H1 (cell line): ENCODE measurements around the gene SLCO4A1. TPM values are rescaled to one million over a fixed set of nuclear protein-coding genes. Genes with fewer than 3 reads are reported as not detected.

Source experiments
- CTCF ChIA-PET: fragments of 300-600 bp; sonication (Branson Sonifier 250); formaldehyde crosslinking; loops from one replicate; lab custom pipeline; 2021; ENCODE audit not compliant: partially characterized antibody; lab: Charles Lee
- POLR2A ChIA-PET: fragments of 300-600 bp; sonication (Branson Sonifier 250); formaldehyde crosslinking; loops from one replicate; lab custom pipeline; 2021; ENCODE audit warnings: inconsistent platforms; ENCODE audit not compliant: partially characterized antibody; lab: Charles Lee
- DNase-seq, 2 experiments: peaks; one replicate each; pipeline versions ENCODE4 v3.0.0 to v3.0.0-alpha.2; 2010 to 2022; ENCODE audit warnings: low spot score in 2 of 2, low read depth in 1 of 2, mixed read lengths in 1 of 2
- FAIRE-seq: peaks from 2 replicates; lab custom pipeline; 2011; peaks lifted over from hg19 to GRCh38; lab: Jason Lieb, UNC
- H2AFZ ChIP-seq: 2 replicates; pipeline ENCODE4 v1.8.1; 2012; ENCODE audit warnings: low read length, inconsistent platforms
- H2AK5ac ChIP-seq: 2 replicates; pipeline ENCODE4 v1.6.1; 2013; ENCODE audit warnings: low read depth, low read length
- H2BK120ac ChIP-seq: replicated peaks from 2 replicates; pipeline ENCODE3; 2013; ENCODE audit warnings: low read depth, low read length, inconsistent platforms
- H2BK12ac ChIP-seq: 2 replicates; pipeline ENCODE4 v1.6.1; 2013; ENCODE audit warnings: low read depth, low read length
- H2BK15ac ChIP-seq: 2 replicates; pipeline ENCODE4 v1.6.1; 2013; ENCODE audit warnings: low read length
- H2BK20ac ChIP-seq: 2 replicates; pipeline ENCODE4 v1.6.1; 2013; ENCODE audit warnings: low read length
- H2BK5ac ChIP-seq: 2 replicates; pipeline ENCODE4 v1.6.1; 2013; ENCODE audit warnings: low read depth, low read length
- H3K14ac ChIP-seq: 2 replicates; pipeline ENCODE4 v1.6.1; 2013; ENCODE audit warnings: inconsistent platforms; ENCODE audit not compliant: insufficient read length
- H3K18ac ChIP-seq: 2 replicates; pipeline ENCODE4 v1.6.1; 2013; ENCODE audit warnings: low read length; ENCODE audit errors: extremely low read depth
- H3K23ac ChIP-seq: 2 replicates; pipeline ENCODE4 v1.6.1; 2013; ENCODE audit warnings: inconsistent platforms; ENCODE audit not compliant: insufficient read length
- H3K23me2 ChIP-seq: 2 replicates; pipeline ENCODE4 v1.6.1; 2013; ENCODE audit warnings: low read depth, low read length
- H3K27ac ChIP-seq: 2 replicates; pipeline ENCODE4 v1.6.1; 2011; ENCODE audit warnings: low read depth, low read length, inconsistent platforms
- H3K27me3 ChIP-seq, 4 experiments: replicated peaks in 1 of 4; 1 replicate in 1 of 4; 2 replicates in 3 of 4; pipeline versions ENCODE4 v1.6.1 to v1.8.1; 2011 to 2013; ENCODE audit warnings: low read length in 3 of 4, mild to moderate bottlenecking in 3 of 4, inconsistent platforms in 2 of 4, mixed read lengths in 2 of 4, moderate library complexity in 1 of 4; ENCODE audit not compliant: control insufficient read depth in 3 of 4, insufficient read depth in 3 of 4; ENCODE audit errors: extremely low read depth in 1 of 4
- H3K36me3 ChIP-seq, 4 experiments: 2 replicates each; pipeline versions ENCODE4 v1.6.1 to v1.8.1; 2011 to 2013; ENCODE audit warnings: mild to moderate bottlenecking in 4 of 4, low read length in 3 of 4, moderate library complexity in 2 of 4, control low read depth in 1 of 4, inconsistent platforms in 1 of 4; ENCODE audit not compliant: insufficient read depth in 4 of 4, control insufficient read depth in 2 of 4
- H3K4ac ChIP-seq: replicated peaks from 2 replicates; pipeline ENCODE3; 2013; ENCODE audit warnings: low read length, low read depth, mixed read lengths, inconsistent platforms; ENCODE audit not compliant: insufficient read length
- H3K4me1 ChIP-seq, 4 experiments: replicated peaks in 1 of 4; 1 replicate in 1 of 4; 2 replicates in 3 of 4; pipeline versions ENCODE4 v1.6.1 to v1.8.1; 2011 to 2013; ENCODE audit warnings: low read length in 3 of 4, inconsistent platforms in 2 of 4, mixed read lengths in 1 of 4; ENCODE audit not compliant: insufficient read depth in 4 of 4, control insufficient read depth in 3 of 4
- H3K4me2 ChIP-seq, 2 experiments: 2 replicates each; pipeline versions ENCODE4 v1.6.1 to v1.8.1; 2011 to 2013; ENCODE audit warnings: low read depth in 2 of 2, low read length in 2 of 2, control low read depth in 1 of 2, inconsistent platforms in 1 of 2, mild to moderate bottlenecking in 1 of 2; ENCODE audit not compliant: insufficient read depth in 1 of 2
- H3K4me3 ChIP-seq, 4 experiments: fragments of 200-600, 300-600 bp in 1 of 4; sonication (generic), shearing (Covaris generic), sonication (Bioruptor Twin) in 1 of 4; 2 replicates each; pipeline versions ENCODE4 v1.5.1 to v1.8.1; 2011 to 2016; ENCODE audit warnings: low read length in 4 of 4, low read depth in 3 of 4, control low read depth in 2 of 4, inconsistent platforms in 2 of 4, mild to moderate bottlenecking in 2 of 4, mixed read lengths in 1 of 4, moderate library complexity in 1 of 4; ENCODE audit not compliant: insufficient read depth in 2 of 4; ENCODE audit errors: extremely low read depth in 1 of 4
- H3K56ac ChIP-seq: replicated peaks from 2 replicates; pipeline ENCODE3; 2013; ENCODE audit warnings: low read depth, mild to moderate bottlenecking, mixed read lengths, low read length, inconsistent platforms; ENCODE audit not compliant: insufficient read length
- H3K79me1 ChIP-seq: 2 replicates; pipeline ENCODE4 v1.6.1; 2013; ENCODE audit warnings: low read depth, low read length, control low read depth
- H3K79me2 ChIP-seq, 2 experiments: 2 replicates each; pipeline versions ENCODE4 v1.6.1 to v1.8.1; 2012 to 2013; ENCODE audit warnings: low read length in 2 of 2, mild to moderate bottlenecking in 2 of 2, inconsistent platforms in 1 of 2; ENCODE audit not compliant: insufficient read depth in 2 of 2, control insufficient read depth in 1 of 2
- H3K9ac ChIP-seq, 4 experiments: replicated peaks in 1 of 4; 1 replicate in 1 of 4; 2 replicates in 3 of 4; pipeline versions ENCODE4 v1.6.1 to v1.8.1; 2011 to 2013; ENCODE audit warnings: low read depth in 3 of 4, low read length in 3 of 4, control low read depth in 2 of 4, mild to moderate bottlenecking in 2 of 4, moderate library complexity in 2 of 4, inconsistent platforms in 1 of 4; ENCODE audit errors: extremely low read depth in 1 of 4
- H3K9me3 ChIP-seq, 2 experiments: 2 replicates each; pipeline versions ENCODE4 v1.6.1 to v1.8.1; 2012 to 2013; ENCODE audit warnings: mild to moderate bottlenecking in 2 of 2, moderate library complexity in 2 of 2, control low read depth in 1 of 2, inconsistent platforms in 1 of 2, low read depth in 1 of 2, low read length in 1 of 2, mixed read lengths in 1 of 2; ENCODE audit not compliant: insufficient read depth in 2 of 2
- H4K20me1 ChIP-seq, 2 experiments: replicated peaks in 1 of 2; 2 replicates each; pipeline versions ENCODE3 to v1.8.1; 2011 to 2013; ENCODE audit warnings: inconsistent platforms in 2 of 2, low read length in 2 of 2, mild to moderate bottlenecking in 1 of 2; ENCODE audit not compliant: insufficient read depth in 2 of 2, control insufficient read depth in 1 of 2
- H4K5ac ChIP-seq: 2 replicates; pipeline ENCODE4 v1.6.1; 2013; ENCODE audit warnings: low read length, low read depth, mixed read lengths, inconsistent platforms; ENCODE audit not compliant: insufficient read length
- H4K8ac ChIP-seq: 2 replicates; pipeline ENCODE4 v1.8.0; 2013; ENCODE audit warnings: mild to moderate bottlenecking, moderate library complexity, low read length, inconsistent platforms; ENCODE audit not compliant: insufficient read depth; ENCODE audit errors: extremely low read depth
- H4K91ac ChIP-seq: replicated peaks from 2 replicates; pipeline ENCODE3; 2013; ENCODE audit warnings: low read length, mixed read lengths, inconsistent platforms; ENCODE audit not compliant: insufficient read length
- CBX5 ChIP-seq: fragments of 300-800, 300-1000 bp; sonication (generic); IDR thresholded peaks from 2 replicates; pipeline ENCODE4 v1.7.1; 2016; ENCODE audit warnings: antibody characterized with exemption, low read length, low read depth
- NRF1 ChIP-seq: IDR thresholded peaks from 2 replicates; pipeline ENCODE4 v1.6.1; 2011; ENCODE audit warnings: mild to moderate bottlenecking, low read depth, low read length, improper control_type of control experiment
- PHF8 ChIP-seq: fragments of 200-600 bp; sonication (generic); conservative IDR thresholded peaks from 2 replicates; pipeline ENCODE4 v1.7.1; 2012; ENCODE audit warnings: low read depth, mild to moderate bottlenecking, inconsistent platforms, low read length, moderate library complexity
- POLR2AphosphoS5 ChIP-seq: IDR thresholded peaks from 2 replicates; pipeline ENCODE4 v1.6.1; 2011; ENCODE audit warnings: low read depth, low read length
- WGBS, 2 experiments: shearing (Covaris generic) in 1 of 2; methylation state at CpG; one replicate each; pipeline versions ENCODE4 v1.1.6 to v1.1.7; 2013 to 2015; ENCODE audit warnings: low lambda C conversion rate in 2 of 2, mixed read lengths in 2 of 2, inconsistent platforms in 1 of 2, low coverage in 1 of 2, missing lambda C conversion rate in 1 of 2; ENCODE audit not compliant: insufficient replicate concordance in 2 of 2, insufficient coverage in 1 of 2, insufficient read length in 1 of 2; ENCODE audit errors: extremely low coverage in 1 of 2, missing lambda C conversion rate in 1 of 2; 5-methylcytosine and 5-hydroxymethylcytosine counted together
- polyA plus RNA-seq, 7 experiments: library from polyadenylated mRNA; depleted of rRNA in 3 of 7; stranded (reverse) in 5 of 7; unstranded in 2 of 7; fragments of >200 nt in 5 of 7; fragments of 200-250 nt in 2 of 7; gene quantifications; 1 replicate in 5 of 7; 2 replicates in 1 of 7; 4 replicates in 1 of 7; pipeline versions ENCODE4 v1.2.1 to v1.2.3, GENCODE V29; 2011 to 2013; ENCODE audit warnings: missing spikeins in 2 of 7, mixed read lengths in 2 of 7
- total RNA-seq: library from RNA; stranded (reverse); fragmentation: NEBNext Ultra II Directional; extraction: Animal tissue kit (Norgen Biotek cat#: 25700); gene quantifications from 2 replicates; pipeline ENCODE4 v1.2.1, GENCODE V29; 2021

Gene SLCO4A1
- total and polyA plus RNA-seq, 2 of the 8 experiments (the other 6 are each of a cell fraction or from before 2014, with no cell fraction given) = 10.5 to 18.5 TPM

- no peak overlapping the region for H3K23ac ChIP-seq
- peaks cover 6 to 15% (median 11%) of the 10 kb centered on the region in 4 experiments; a peak in 6 of 7 replicates for H3K27me3 ChIP-seq
- H3K79me1 ChIP-seq = no peaks in the 10 kb centered on the region
- no peak overlapping the region for H2BK20ac ChIP-seq
- H2BK15ac ChIP-seq = no peak overlapping the region
- peaks cover 8% of the 10 kb centered on the region; the same call in 1 of the 2 replicates for H3K23me2 ChIP-seq
- no peaks in the 10 kb centered on the region for H3K79me2 ChIP-seq
- H3K36me3 ChIP-seq = no peaks in the 10 kb centered on the region
- WGBS, 2 experiments = 82% methylated on average over 5 of the region's 5 CpGs; no CpG with 5 or more reads in 1 of the 2 experiments
- peaks cover 0 to 7% (median 5%) of the 10 kb centered on the region in 4 experiments; a peak in 5 of 7 replicates for H3K4me1 ChIP-seq
- POLR2A ChIA-PET = no interaction called here
- H3K14ac ChIP-seq = no peak overlapping the region
- no peak overlapping the region for H3K27ac ChIP-seq
- no peaks in the 10 kb centered on the region for H4K20me1 ChIP-seq
- no peaks in the 10 kb centered on the region for H3K9me3 ChIP-seq
- H2BK120ac ChIP-seq = no peak overlapping the region
- DNase-seq (no peak), FAIRE-seq (no peak)
- H3K18ac ChIP-seq = no peak overlapping the region
- H4K91ac ChIP-seq = no peak overlapping the region
- no peak overlapping the region for H2BK12ac ChIP-seq
- H3K4ac ChIP-seq = no peak overlapping the region
- no peak overlapping the region for H2AFZ ChIP-seq
- no peak overlapping the region for H2BK5ac ChIP-seq
- H3K4me2 ChIP-seq = no peak overlapping the region
- H2AK5ac ChIP-seq = no peak overlapping the region
- CTCF ChIA-PET = interaction anchor here (1.1 to 4.7 kb wide), 6 partner anchors 10 to 120 kb away, joined by 3 to 34 read pairs (median 4); no protein-coding TSS in a partner anchor
- H4K8ac ChIP-seq = no peak overlapping the region
- H3K9ac ChIP-seq = no peak overlapping the region
- H3K4me3 ChIP-seq = no peak overlapping the region
- no peak overlapping the region for H4K5ac ChIP-seq
- H3K56ac ChIP-seq = no peak overlapping the region
- TF ChIP-seq CBX5 (no peak), POLR2AphosphoS5 (no peak), PHF8 (no peak), NRF1 (no peak)
These were observed 61.5 kb downstream of the SLCO4A1 start for GRCh38 chr20:62703853-62704228.
